DND-41 (cell line): Measurements from ENCODE around the gene CCDC107.

ENCODE experiments used
- CTCF ChIP-seq: IDR thresholded peaks from 2 replicates; pipeline ENCODE4 v1.5.1; 2012; ENCODE audit warnings: borderline replicate concordance, low read length, moderate library complexity, mild to moderate bottlenecking; ENCODE audit not compliant: poor library complexity, severe bottlenecking; ENCODE audit errors: extremely low read depth
- EZH2 ChIP-seq: IDR thresholded peaks from 3 replicates; pipeline ENCODE4 v1.6.1; 2012; ENCODE audit warnings: borderline replicate concordance, low read depth, mild to moderate bottlenecking, moderate library complexity, low read length, inconsistent platforms; ENCODE audit not compliant: severe bottlenecking

GRCh38 chr9:35639631-35640030 is 18.5 kb upstream of the CCDC107 start:
- TF ChIP-seq CTCF: no peak
- TF ChIP-seq EZH2: no peak
